ENCODE measurements around the gene BMP4. TPM values are rescaled to one million over a fixed set of nuclear protein-coding genes. Genes with fewer than 3 reads are reported as not detected.

BMP4 gene
- polyA plus RNA-seq, 4 donors: 35.3 to 51.9 (median 47.9) TPM

DNA sequence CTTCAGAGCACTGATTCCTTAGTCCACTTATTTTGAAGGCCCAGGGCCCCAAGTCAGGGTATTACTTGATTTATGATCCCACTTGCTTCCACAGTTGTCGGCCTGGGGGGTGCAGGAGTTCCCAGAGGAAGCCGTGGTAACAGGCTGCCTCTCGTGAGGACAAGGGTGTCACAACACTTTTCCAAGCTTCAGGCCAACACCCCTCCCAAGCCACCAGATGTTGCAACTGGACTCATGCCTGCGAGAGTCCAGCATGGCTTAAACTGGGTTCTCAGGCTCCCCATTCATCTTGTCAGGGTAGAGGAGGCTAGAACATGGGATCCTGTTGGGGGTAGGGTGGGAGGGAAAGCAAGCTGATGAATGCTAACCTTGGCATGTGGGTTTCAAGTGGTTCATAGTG, 56.1 kb downstream of the BMP4 start:
- no peak for DNase-seq (ENCODE audit: low read depth in 4 of 4, low spot score in 2 of 4)

Data from left renal cortex interstitium (tissue), 4 donors.